ENCODE data around the gene UCKL1. TPM values are rescaled to one million over a fixed set of nuclear protein-coding genes. Genes with fewer than 3 reads are reported as not detected.

The UCKL1 gene
- total RNA-seq, 6 experiments from 2014 or later: 13.1 to 28.5 (median 16.9) TPM

DNA sequence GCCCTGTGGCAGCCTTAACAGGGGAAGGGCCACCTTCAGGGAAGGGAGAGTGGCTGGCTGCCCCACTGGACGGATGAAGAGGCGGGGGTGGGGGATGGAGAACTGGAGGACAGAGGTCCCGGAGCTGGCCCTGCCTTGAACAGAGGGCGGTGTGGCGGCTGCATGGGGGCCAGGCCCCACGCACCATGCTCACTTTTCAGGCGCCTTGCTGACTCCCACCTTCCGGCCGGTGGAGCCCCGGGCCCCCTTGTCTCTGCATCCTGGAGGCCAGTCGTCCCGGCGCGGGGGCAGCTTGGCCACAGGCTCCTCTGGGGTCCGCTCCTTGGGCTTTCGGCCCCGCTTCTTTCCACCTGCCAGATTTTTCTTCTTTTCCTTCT is 3.5 kb upstream of the UCKL1 start:
- no peak for ATAC-seq
- no CpG with 5 or more reads among the region's 17 CpGs for WGBS (ENCODE audit: insufficient coverage, low coverage, low lambda C conversion rate, missing lambda C conversion rate)
- TF ChIP-seq POLR2A (IDR thresholded peaks at IDR 0.05) (no peak), CTCF (IDR thresholded peaks at IDR 0.05) (no peak)
- DNase-seq: no peak
- Histone ChIP-seq H3K9me3 (no peaks in the 10 kb centered on the region), H3K27ac (no peak overlapping the region), H3K27me3 (no peaks in the 10 kb centered on the region), H3K4me1 (peaks cover 2 to 16% (median 5%) of the 10 kb centered on the region in 4 donors), H3K36me3 (peaks cover 0 to 34% (median 16%) of the 10 kb centered on the region in 4 donors), H3K4me3 (no peak overlapping the region)
- intact Hi-C loops (cut with DNase I): no loop called here

DNA sequence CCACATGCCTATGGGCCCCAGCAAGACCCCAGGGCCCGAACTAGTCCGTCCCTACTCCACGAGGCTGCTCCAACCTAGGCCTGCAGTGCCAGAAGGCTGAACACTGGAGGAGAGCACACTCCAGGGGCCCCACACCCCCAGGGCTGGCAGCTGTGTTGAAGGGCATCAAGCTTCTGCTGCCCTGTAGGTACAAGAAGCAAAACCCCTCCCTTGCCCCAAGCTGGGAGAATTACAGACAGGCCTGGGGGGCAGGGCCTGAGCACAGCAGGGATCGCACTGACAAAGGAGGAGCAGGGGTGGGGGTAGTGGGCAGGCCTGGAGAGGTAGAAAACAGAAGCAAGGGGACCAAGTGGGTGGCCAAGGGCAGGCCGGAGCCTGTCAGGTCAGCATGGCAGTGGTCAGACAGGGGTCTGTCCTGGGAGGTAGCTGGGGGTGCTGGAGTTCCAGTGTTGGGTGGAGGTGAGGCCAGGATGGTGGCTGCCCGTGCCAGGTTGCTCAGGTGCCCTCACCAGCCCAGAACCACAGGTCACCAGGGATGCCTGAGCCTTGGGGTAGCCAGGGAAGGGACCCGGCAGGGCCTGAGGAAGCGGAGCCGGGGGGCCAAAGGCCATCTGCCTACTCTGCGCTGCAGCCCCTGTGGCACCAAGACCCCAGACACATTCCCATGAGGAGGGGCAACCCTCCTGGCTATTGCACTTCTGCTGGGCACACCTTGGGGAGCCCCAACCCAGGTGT is 2.9 kb upstream of the UCKL1 start:
- Histone ChIP-seq H3K27me3 (no peaks in the 10 kb centered on the region), H3K27ac (no peak overlapping the region), H3K9me3 (no peaks in the 10 kb centered on the region), H3K4me3 (no peak overlapping the region), H3K36me3 (peaks cover 0 to 30% (median 15%) of the 10 kb centered on the region in 4 donors), H3K4me1 (peaks cover 2 to 22% (median 8%) of the 10 kb centered on the region in 4 donors)
- intact Hi-C loops (cut with DNase I): no loop called here
- TF ChIP-seq POLR2A (IDR thresholded peaks at IDR 0.05): no peak
- TF ChIP-seq CTCF (IDR thresholded peaks at IDR 0.05): no peak
- DNase-seq (no peak), ATAC-seq (no peak)
- 100% methylated on average over 1 of the region's 10 CpGs for WGBS (ENCODE audit: insufficient coverage, low coverage, low lambda C conversion rate, missing lambda C conversion rate)

DNA sequence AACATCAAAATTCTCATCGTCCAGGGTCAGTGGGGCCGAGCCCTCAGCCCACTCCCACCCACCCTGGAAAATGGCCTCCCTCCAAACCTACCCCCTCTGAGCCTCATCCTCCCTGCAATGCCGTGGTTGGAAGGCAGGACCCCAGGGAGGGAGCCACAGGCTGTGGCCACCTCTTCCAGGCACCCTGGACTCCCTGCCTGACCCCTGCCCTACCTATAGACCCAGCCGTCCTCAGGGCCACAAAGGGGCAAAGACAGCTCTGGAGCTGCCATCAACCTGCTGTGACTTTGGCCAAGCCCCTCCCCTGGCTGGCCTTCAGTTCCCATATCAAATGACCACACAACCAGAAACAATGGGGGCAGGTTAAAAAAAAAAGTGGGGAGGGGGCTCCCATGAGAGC is 2.3 kb upstream of the UCKL1 start:
- Histone ChIP-seq H3K27me3 (no peaks in the 10 kb centered on the region), H3K36me3 (peaks cover 0 to 24% (median 10%) of the 10 kb centered on the region in 4 donors), H3K9me3 (no peaks in the 10 kb centered on the region), H3K27ac (no peak overlapping the region), H3K4me1 (peaks cover 2 to 27% (median 9%) of the 10 kb centered on the region in 4 donors), H3K4me3 (no peak overlapping the region)
- no peak for TF ChIP-seq CTCF (IDR thresholded peaks at IDR 0.05)
- TF ChIP-seq POLR2A (IDR thresholded peaks at IDR 0.05): no peak
- WGBS (ENCODE audit: insufficient coverage, low coverage, low lambda C conversion rate, missing lambda C conversion rate): no CpG with 5 or more reads among the region's 4 CpGs
- intact Hi-C loops (cut with DNase I): no loop called here
- ATAC-seq (no peak), DNase-seq (no peak)

- Histone ChIP-seq H3K9me3 (no peaks in the 10 kb centered on the region), H3K4me1 (peaks cover 2 to 27% (median 10%) of the 10 kb centered on the region in 4 donors), H3K36me3 (peaks cover 0 to 18% (median 6%) of the 10 kb centered on the region in 4 donors), H3K27ac (peak overlapping the region in 1 of 3 donors; percentile 21), H3K27me3 (no peaks in the 10 kb centered on the region), H3K4me3 (no peak overlapping the region)
- 36% methylated on average over 6 of the region's 13 CpGs for WGBS (ENCODE audit: insufficient coverage, low coverage, low lambda C conversion rate, missing lambda C conversion rate)
- no peak for TF ChIP-seq POLR2A (IDR thresholded peaks at IDR 0.05)
- intact Hi-C loops (cut with DNase I): no loop called here
- no peak for ATAC-seq
- peak in 1 of 3 donors; percentile 52 for DNase-seq
These were observed 1.6 kb upstream of the UCKL1 start for GRCh38 chr20:63957690-63958441.
